Smooth muscle cell (in vitro differentiated cells): ENCODE data around the gene GALNT6. TPM values are rescaled to one million over a fixed set of nuclear protein-coding genes. Genes with fewer than 3 reads are reported as not detected.
"Not testable (repeated sequence)": the region's sequence is repeated elsewhere in the genome, so short reads cannot be mapped to it uniquely, and the experiment has no call there.

Experiments used
- DNase-seq: peaks from one replicate; lab custom pipeline; 2025; ENCODE audit not compliant: unreplicated experiment; lab: John Stamatoyannopoulos, UW
- H2AFZ ChIP-seq: fragments of 200-600 bp; sonication (generic); 2 replicates; pipeline ENCODE4 v1.6.0; 2016; ENCODE audit warnings: antibody characterized with exemption, low read depth, mild to moderate bottlenecking
- H3F3A ChIP-seq: fragments of 200-600 bp; sonication (generic); 2 replicates; pipeline ENCODE4 v1.6.0; 2017; ENCODE audit warnings: antibody characterized with exemption, low read depth
- H3K27ac ChIP-seq: fragments of 200-600 bp; sonication (generic); 2 replicates; pipeline ENCODE4 v1.5.1; 2016; ENCODE audit warnings: low read depth, mild to moderate bottlenecking
- H3K27me3 ChIP-seq: fragments of 200-600 bp; sonication (generic); 2 replicates; pipeline ENCODE4 v1.6.1; 2016; ENCODE audit warnings: low read depth, mild to moderate bottlenecking
- H3K36me3 ChIP-seq: fragments of 200-600 bp; sonication (generic); 2 replicates; pipeline ENCODE4 v1.5.1; 2016; ENCODE audit warnings: low read depth
- H3K4me1 ChIP-seq: fragments of 200-600 bp; sonication (generic); 2 replicates; pipeline ENCODE4 v1.5.1; 2016; ENCODE audit warnings: low read depth
- H3K4me2 ChIP-seq: fragments of 200-600 bp; sonication (generic); 2 replicates; pipeline ENCODE4 v1.6.0; 2016; ENCODE audit warnings: mild to moderate bottlenecking
- H3K4me3 ChIP-seq: fragments of 200-600 bp; sonication (generic); 2 replicates; pipeline ENCODE4 v1.5.1; 2016; ENCODE audit warnings: mild to moderate bottlenecking
- H3K79me2 ChIP-seq: fragments of 200-600 bp; sonication (generic); 2 replicates; pipeline ENCODE4 v1.6.0; 2016; ENCODE audit warnings: low read depth, mild to moderate bottlenecking
- H3K9ac ChIP-seq: fragments of 200-600 bp; sonication (generic); 2 replicates; pipeline ENCODE4 v1.6.0; 2016; ENCODE audit warnings: low read depth
- H3K9me3 ChIP-seq: fragments of 200-600 bp; sonication (generic); replicated peaks from 2 replicates; pipeline ENCODE4 v1.5.1; 2016; ENCODE audit warnings: low read depth
- H4K20me1 ChIP-seq: fragments of 200-600 bp; sonication (generic); 2 replicates; pipeline ENCODE4 v1.6.0; 2016; ENCODE audit warnings: low read depth
- WGBS: methylation state at CpG from one replicate; pipeline ENCODE4 v1.1.7; 2016; ENCODE audit warnings: low lambda C conversion rate; 5-methylcytosine and 5-hydroxymethylcytosine counted together
- polyA plus RNA-seq: library from polyadenylated mRNA; unstranded; fragments of >200 nt; fragmentation: Nextera tagmentation; extraction: Ambion mirVana; gene quantifications from 2 replicates; pipeline ENCODE4 v1.2.1, GENCODE V29; 2016
- total RNA-seq: library from RNA; depleted of rRNA; stranded (reverse); fragments of >200 nt; gene quantifications from 2 replicates; pipeline ENCODE4 v1.2.3, GENCODE V29; 2014
- TF ChIP-seq, protein P1 (sequence below): fragments of 200-600 bp; sonication (generic); IDR thresholded peaks from 2 replicates; pipeline ENCODE4 v1.5.1; 2017; ENCODE audit warnings: borderline replicate concordance, mild to moderate bottlenecking, antibody characterized with exemption; ENCODE audit not compliant: insufficient read depth, poor library complexity, severe bottlenecking

The GALNT6 gene
- total and polyA plus RNA-seq, 2 experiments from 2014 or later: 7.8 to 55.6 TPM

GRCh38 chr12:51339750-51340149 lies 51.5 kb downstream of the GALNT6 start:
- H3K27me3 ChIP-seq: no peaks in the 10 kb centered on the region
- H3K4me1 ChIP-seq: peaks cover 3% of the 10 kb centered on the region
- no peak overlapping the region for H2AFZ ChIP-seq
- TF ChIP-seq, protein P1, sequence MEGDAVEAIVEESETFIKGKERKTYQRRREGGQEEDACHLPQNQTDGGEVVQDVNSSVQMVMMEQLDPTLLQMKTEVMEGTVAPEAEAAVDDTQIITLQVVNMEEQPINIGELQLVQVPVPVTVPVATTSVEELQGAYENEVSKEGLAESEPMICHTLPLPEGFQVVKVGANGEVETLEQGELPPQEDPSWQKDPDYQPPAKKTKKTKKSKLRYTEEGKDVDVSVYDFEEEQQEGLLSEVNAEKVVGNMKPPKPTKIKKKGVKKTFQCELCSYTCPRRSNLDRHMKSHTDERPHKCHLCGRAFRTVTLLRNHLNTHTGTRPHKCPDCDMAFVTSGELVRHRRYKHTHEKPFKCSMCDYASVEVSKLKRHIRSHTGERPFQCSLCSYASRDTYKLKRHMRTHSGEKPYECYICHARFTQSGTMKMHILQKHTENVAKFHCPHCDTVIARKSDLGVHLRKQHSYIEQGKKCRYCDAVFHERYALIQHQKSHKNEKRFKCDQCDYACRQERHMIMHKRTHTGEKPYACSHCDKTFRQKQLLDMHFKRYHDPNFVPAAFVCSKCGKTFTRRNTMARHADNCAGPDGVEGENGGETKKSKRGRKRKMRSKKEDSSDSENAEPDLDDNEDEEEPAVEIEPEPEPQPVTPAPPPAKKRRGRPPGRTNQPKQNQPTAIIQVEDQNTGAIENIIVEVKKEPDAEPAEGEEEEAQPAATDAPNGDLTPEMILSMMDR: no peak
- no peak overlapping the region for H3K27ac ChIP-seq
- H3F3A ChIP-seq: no peaks in the 10 kb centered on the region
- no peak for DNase-seq
- H4K20me1 ChIP-seq: no peaks in the 10 kb centered on the region
- no peaks in the 10 kb centered on the region for H3K9me3 ChIP-seq
- 83% methylated on average over 6 of the region's 6 CpGs for WGBS
- no peak overlapping the region for H3K4me3 ChIP-seq
- H3K4me2 ChIP-seq: no peak overlapping the region
- H3K9ac ChIP-seq: no peak overlapping the region
- no peaks in the 10 kb centered on the region for H3K36me3 ChIP-seq
- H3K79me2 ChIP-seq: no peaks in the 10 kb centered on the region

DNA sequence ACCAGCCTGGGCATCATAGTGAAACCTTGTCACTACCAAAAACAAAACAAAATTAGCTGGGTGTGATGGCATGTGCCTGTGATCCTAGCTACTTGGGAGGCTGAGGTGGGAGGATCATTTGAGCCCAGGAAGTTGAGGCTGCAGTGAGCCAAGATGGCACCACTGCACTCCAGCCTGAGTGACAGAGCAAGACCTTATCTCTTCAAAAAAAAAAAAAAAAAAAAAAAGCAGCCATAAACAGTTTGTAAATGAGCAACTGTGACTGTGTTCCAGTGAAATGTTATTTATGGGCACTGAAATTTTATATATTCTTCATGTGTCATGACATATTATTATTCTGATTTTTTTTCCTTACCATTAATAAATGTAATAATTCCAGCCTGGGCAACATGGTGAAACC lies 53.9 kb downstream of the GALNT6 start:
- not testable (repeated sequence) for H2AFZ ChIP-seq, H3K4me2 ChIP-seq, H4K20me1 ChIP-seq, H3K79me2 ChIP-seq, H3F3A ChIP-seq, H3K4me3 ChIP-seq, H3K9me3 ChIP-seq, H3K4me1 ChIP-seq, H3K27ac ChIP-seq, H3K27me3 ChIP-seq, H3K9ac ChIP-seq, DNase-seq, H3K36me3 ChIP-seq

- no peak for DNase-seq
- 92% methylated on average over 2 of the region's 2 CpGs for WGBS
- Histone ChIP-seq H3K9me3 (no peaks in the 10 kb centered on the region), H3K9ac (no peak overlapping the region), H3F3A (no peaks in the 10 kb centered on the region), H3K79me2 (no peaks in the 10 kb centered on the region), H4K20me1 (no peaks in the 10 kb centered on the region), H3K27me3 (no peaks in the 10 kb centered on the region), H3K27ac (no peak overlapping the region), H3K4me2 (no peak overlapping the region), H2AFZ (no peak overlapping the region), H3K4me3 (no peak overlapping the region), H3K36me3 (no peaks in the 10 kb centered on the region), H3K4me1 (no peaks in the 10 kb centered on the region)
- TF ChIP-seq, protein P1: no peak
Measured at GRCh38 chr12:51335931-51336330, 55.3 kb downstream of the GALNT6 start.

- no peaks in the 10 kb centered on the region for H3K27me3 ChIP-seq
- no peaks in the 10 kb centered on the region for H4K20me1 ChIP-seq
- TF ChIP-seq, protein P1: no peak
- no peaks in the 10 kb centered on the region for H3K4me1 ChIP-seq
- WGBS: 67% methylated on average over 4 of the region's 4 CpGs
- no peaks in the 10 kb centered on the region for H3K36me3 ChIP-seq
- no peak overlapping the region for H3K9ac ChIP-seq
- no peaks in the 10 kb centered on the region for H3K9me3 ChIP-seq
- no peak overlapping the region for H3K27ac ChIP-seq
- no peak overlapping the region for H2AFZ ChIP-seq
- H3F3A ChIP-seq: no peaks in the 10 kb centered on the region
- no peak overlapping the region for H3K4me2 ChIP-seq
- no peak for DNase-seq
- H3K4me3 ChIP-seq: no peak overlapping the region
- H3K79me2 ChIP-seq: no peaks in the 10 kb centered on the region
Measured at GRCh38 chr12:51334764-51335163, 56.4 kb downstream of the GALNT6 start.
